C4-2B (cell line): ENCODE results near the gene PPP1R3C.

Source experiments
- CTCF ChIP-seq: fragments of 450-650 bp; conservative IDR thresholded peaks from 2 replicates; pipeline ENCODE4 v1.5.1; 2017; ENCODE audit warnings: mild to moderate bottlenecking
- ZFX ChIP-seq: fragments of 450-650 bp; IDR thresholded peaks from 2 replicates; pipeline ENCODE4 v1.6.1; 2017

- TF ChIP-seq CTCF (no peak), ZFX (no peak)
These were observed 45.0 kb upstream of the PPP1R3C start for GRCh38 chr10:91677911-91678310.
